Activated naive CD8-positive, alpha-beta T cell treated with anti-CD3 and anti-CD28 coated beads, Interleukin-2, amount 50 U/mL, for 16 hours (primary cell): ENCODE data around the gene SLC25A48.
"Not testable (repeated sequence)": the region's sequence is repeated elsewhere in the genome, so short reads cannot be mapped to it uniquely, and the experiment has no call there.

Source experiments
- DNase-seq: peaks from one replicate; pipeline ENCODE4 v3.0.0-alpha.2; 2020; ENCODE audit warnings: low read depth, low spot score

The SLC25A48 gene

DNA sequence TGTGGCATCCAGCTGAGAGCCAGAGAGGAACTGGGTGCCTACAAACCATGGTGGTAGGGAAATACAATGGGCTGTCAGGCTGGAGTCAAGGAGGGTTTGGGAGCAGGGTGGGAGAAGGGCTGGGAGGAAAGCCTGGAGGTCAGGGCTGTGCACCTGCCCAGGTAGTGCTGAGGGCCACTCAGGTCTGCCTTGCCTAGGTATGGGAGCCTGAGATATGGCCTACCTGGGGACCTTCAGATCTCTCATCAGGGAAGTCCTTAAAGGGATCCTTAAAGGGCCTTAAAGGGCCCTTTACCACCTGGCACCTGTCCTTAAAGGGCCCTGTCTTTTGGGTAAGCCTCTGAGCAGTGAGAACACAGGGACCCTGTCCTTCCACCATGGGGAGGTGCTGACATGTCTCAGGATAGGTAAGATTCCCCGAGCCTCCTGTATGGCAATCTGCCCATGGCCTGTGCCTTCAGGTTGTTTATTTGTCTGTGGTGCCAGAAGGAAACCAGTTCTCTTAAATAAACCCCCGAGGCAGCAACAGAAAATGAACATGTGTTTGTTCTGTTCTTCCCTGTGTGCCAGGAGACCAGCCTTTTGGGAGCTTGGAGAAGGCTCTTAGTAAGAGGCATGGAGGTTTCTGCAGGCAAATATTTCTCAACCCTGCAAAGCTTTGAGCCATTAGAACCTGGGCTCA, 23.3 kb downstream of the SLC25A48 start:
- no peak for DNase-seq

DNA sequence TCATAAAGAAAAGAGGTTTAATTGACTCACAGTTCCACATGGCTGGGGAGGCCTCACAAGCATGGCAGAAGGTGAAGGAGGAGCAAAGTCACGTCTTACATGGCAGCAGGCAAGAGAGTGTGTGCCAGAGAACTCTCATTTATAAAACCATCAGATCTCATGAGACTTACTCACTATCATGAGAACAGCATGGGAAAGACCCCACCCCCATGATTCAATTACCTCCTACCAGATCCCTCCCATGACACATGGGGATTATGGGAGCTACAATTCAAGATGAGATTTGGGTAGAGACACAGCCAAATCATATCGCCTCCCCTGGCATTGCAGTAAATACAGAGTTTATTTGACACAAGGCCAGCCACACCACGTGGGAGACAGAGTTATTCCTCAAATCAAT, 24.7 kb downstream of the SLC25A48 start:
- DNase-seq: not testable (repeated sequence)

- DNase-seq: no peak
Measured at GRCh38 chr5:135859641-135860040, 25.2 kb downstream of the SLC25A48 start.

- no peak for DNase-seq
Measured at GRCh38 chr5:135861641-135862040, 27.2 kb downstream of the SLC25A48 start.

DNA sequence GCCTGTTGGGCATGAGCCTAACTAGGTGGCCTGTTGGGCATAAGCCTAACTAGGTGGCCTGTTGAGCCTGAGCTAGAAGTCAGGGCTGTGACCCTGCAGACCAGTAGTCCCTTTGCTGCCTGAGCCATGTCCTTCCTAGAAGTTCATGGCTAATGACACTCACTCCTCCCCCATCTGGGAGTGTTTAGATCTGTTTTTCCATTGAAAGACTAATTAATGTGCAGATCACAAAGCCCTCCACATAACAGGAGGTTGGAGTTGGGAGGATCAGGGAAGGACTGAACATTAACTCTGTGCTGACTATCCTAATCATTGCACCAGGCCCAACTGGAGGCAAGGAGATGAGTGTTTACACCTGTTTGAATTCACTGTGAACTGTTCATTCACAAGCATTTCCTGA, 27.6 kb downstream of the SLC25A48 start:
- no peak for DNase-seq

- DNase-seq: no peak
Measured at GRCh38 chr5:135862744-135863143, 28.3 kb downstream of the SLC25A48 start.

GRCh38 chr5:135864503-135865435, 30.3 kb downstream of the SLC25A48 start:
- DNase-seq: no peak

- no peak for DNase-seq
Measured at GRCh38 chr5:135866016-135866415, 31.6 kb downstream of the SLC25A48 start.

DNA sequence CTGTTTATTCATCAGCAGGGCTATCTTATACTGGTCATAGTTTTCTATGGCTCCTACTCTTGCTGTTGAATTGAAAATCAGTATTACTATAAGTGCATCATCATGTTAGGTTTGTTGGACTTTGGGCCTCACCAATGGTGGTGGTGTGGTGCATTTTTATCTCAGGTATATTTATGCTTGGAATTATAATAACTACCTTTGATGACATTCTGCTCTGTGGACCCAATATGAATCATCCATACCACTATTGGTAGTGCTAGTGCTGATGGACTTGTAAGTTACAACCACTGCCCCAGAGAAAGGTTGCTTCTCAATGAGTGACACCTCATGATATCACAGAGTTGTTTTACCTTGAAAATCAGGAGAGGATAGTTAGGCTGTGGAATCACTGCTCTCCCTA, 33.1 kb downstream of the SLC25A48 start:
- DNase-seq: no peak

GRCh38 chr5:135868681-135869080, 34.2 kb downstream of the SLC25A48 start:
- no peak for DNase-seq

GRCh38 chr5:135869276-135869675, 34.8 kb downstream of the SLC25A48 start:
- DNase-seq: no peak

- no peak for DNase-seq
Measured at GRCh38 chr5:135869935-135870334, 35.5 kb downstream of the SLC25A48 start.

DNA sequence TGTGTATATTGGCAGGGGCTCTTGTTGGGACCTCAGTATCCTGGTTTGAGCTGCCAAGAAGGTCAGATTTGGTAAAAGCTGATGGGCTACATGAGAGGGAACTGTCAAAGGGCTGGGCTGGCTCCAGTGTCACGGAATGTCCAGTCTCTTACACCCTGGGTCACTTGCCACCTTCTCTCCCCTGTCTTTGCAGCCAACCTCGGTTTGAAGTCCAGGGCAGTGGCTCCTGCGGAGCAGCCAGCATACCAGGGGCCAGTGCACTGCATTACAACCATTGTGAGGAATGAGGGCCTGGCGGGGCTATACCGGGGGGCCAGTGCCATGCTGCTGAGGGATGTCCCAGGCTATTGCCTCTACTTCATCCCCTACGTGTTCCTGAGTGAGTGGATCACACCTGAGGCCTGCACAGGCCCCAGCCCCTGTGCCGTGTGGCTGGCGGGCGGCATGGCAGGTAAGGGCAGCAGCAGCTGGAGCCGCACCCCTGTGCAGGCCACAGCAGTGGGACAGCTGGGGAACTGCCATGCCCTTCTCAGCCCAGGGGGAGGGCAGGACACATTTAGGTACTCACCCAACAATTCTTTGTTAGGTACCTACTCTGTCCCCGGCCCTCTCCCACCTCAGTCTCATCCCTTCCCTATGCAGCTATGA, 36.9 kb downstream of the SLC25A48 start:
- no peak for DNase-seq

- DNase-seq: no peak
Measured at GRCh38 chr5:135873831-135874230, 39.4 kb downstream of the SLC25A48 start.

DNA sequence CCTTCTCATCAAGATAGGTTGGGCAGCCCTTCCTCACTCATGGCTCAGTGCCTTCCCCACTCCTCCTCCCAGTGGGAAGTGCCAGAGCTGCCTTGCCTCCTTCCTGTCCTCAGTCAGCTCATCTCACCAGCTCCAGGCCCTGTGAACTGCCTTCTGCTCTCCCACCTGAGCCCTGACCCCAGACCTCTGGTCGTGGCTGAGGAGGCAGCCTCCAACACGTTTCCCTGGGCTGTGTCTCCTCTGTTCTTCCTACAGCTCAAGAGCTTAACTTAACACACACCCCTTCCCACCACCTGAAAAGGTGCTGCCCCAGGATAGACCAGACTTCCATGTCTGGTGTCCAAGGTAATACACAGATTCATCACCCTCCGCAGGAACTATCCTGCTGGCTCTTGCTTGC, 40.0 kb downstream of the SLC25A48 start:
- no peak for DNase-seq

DNA sequence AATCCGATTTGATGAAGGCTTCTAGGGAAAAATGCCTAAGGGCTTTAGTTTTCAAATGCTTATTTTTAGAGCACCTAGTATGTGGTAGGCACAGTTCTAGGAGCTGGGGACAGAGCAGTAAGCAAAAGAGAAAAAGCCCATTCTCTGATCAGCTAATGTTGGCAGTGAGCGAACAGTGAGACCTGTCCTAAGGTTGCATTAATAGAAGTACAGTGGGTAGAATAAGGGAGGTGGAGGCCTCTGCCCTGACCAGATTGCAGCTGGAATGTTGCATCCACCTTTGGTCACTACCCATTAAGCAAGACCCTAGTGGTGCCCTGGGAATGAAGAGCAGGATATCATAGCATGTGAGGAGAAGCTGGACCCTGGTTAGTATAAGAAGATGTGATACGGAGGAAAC, 41.1 kb downstream of the SLC25A48 start:
- DNase-seq: no peak

DNA sequence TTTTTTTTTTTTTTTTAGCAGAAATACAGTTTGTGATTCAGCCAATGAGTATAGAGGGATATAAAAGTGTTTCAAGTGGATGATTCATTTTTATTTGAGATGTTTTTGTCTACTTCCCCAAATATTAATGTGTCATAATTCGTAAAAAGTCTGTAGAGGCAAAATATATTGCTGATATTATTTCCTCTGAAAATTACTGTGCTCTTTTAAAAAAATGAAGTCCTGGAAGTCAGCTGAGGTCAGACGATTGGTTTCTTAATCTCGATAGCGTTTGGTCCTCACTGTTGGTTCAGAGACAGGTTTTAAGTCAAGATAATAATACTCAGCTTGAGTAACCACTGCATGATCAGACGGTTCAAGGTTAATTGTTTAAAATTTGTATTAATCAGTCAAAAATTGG, 41.7 kb downstream of the SLC25A48 start:
- no peak for DNase-seq

DNA sequence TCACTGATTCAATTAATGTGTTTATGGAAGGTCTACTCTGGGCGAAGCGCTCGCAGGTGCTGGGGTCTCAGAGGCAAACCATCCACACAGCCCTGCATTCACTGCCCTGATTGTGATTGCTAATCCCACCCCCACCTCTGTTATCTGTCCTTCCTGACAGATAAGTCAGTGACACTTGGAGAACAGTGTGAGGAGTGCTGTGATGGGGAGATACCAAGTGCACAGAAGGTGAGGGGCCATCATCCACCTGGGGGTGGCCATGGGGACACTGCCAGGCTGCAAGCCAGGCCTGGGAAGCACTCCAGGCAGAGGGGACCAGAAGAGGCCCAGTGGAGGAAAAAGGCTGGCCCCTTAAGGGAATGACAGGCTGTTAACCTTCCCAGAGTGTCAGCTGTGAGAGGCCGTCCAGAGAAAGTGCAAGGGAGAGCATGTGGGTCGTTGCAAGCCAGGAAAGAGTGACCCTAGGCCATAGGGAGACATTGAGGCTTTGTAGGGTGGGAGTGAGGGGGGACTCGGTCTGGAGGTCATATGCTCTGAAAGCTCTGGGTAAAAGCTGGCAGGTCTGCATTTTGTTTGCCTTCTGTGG, 43.2 kb downstream of the SLC25A48 start:
- DNase-seq: no peak

DNA sequence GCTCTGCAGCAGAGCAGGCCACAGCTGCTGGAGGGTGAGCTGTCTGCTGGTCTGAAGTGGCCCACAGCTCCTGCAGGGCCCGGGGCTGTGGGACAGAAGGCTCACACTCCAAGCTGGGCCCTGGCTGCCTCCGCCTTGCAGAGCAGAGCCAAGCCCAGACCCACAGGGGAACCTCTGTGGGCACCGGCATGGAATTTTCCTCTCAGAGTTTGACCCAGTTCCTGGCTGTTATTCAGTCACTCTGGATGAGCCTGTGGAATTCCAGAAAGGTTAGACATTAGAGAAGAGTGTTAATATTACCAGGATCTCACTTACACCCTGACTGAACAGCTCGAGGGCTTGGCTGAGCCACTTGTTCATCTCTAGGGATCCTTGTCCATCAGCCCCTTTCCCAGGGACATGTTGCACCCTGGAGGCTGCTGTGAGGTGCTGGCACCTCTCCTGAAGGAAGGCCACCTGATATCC, 43.7 kb downstream of the SLC25A48 start:
- no peak for DNase-seq

GRCh38 chr5:135879591-135879990, 45.1 kb downstream of the SLC25A48 start:
- no peak for DNase-seq

GRCh38 chr5:135880278-135880677, 45.8 kb downstream of the SLC25A48 start:
- no peak for DNase-seq

GRCh38 chr5:135880801-135881200, 46.3 kb downstream of the SLC25A48 start:
- DNase-seq: no peak
